Activated CD4-positive, alpha-beta T cell treated with anti-CD3 and anti-CD28 coated beads, Interleukin-2, Interleukin-6, amounts not matched to agents 100 ng/mL and 50 ng/mL, durations not matched to agents 16 hours and 8 hours (primary cell): ENCODE results near the gene NDUFC2.
A peak's percentile ranks its signal among the peaks of the same experiment; 100 is the strongest.
"Not testable (repeated sequence)": the region's sequence is repeated elsewhere in the genome, so short reads cannot be mapped to it uniquely, and the experiment has no call there.

ENCODE experiments used
- DNase-seq: peaks from one replicate; pipeline ENCODE4 v3.0.0-alpha.2; 2020

NDUFC2 gene

GRCh38 chr11:78050964-78051831 lies 28.5 kb downstream of the NDUFC2 start:
- no peak for DNase-seq

GRCh38 chr11:78049348-78049747 lies 30.3 kb downstream of the NDUFC2 start:
- no peak for DNase-seq

GRCh38 chr11:78048561-78048960 lies 31.1 kb downstream of the NDUFC2 start:
- no peak for DNase-seq

GRCh38 chr11:78046486-78046854 lies 33.2 kb downstream of the NDUFC2 start:
- DNase-seq, result no peak

GRCh38 chr11:78045851-78046485 lies 33.7 kb downstream of the NDUFC2 start:
- peak; percentile 84 for DNase-seq

GRCh38 chr11:78044706-78045105 lies 35.0 kb downstream of the NDUFC2 start:
- no peak for DNase-seq

GRCh38 chr11:78041843-78042440 lies 37.7 kb downstream of the NDUFC2 start:
- no peak for DNase-seq

GRCh38 chr11:78041380-78041719 lies 38.3 kb downstream of the NDUFC2 start:
- DNase-seq, result not testable (repeated sequence)

GRCh38 chr11:78040691-78041379 lies 38.8 kb downstream of the NDUFC2 start:
- no peak for DNase-seq

- peak; percentile 50 for DNase-seq
These were observed 39.6 kb downstream of the NDUFC2 start for GRCh38 chr11:78039919-78040671.

- no peak for DNase-seq
These were observed 40.2 kb downstream of the NDUFC2 start for GRCh38 chr11:78039391-78039918.

GRCh38 chr11:78038697-78039313 lies 40.9 kb downstream of the NDUFC2 start:
- no peak for DNase-seq

GRCh38 chr11:78037825-78038620 lies 41.6 kb downstream of the NDUFC2 start:
- no peak for DNase-seq

GRCh38 chr11:78037056-78037455 lies 42.6 kb downstream of the NDUFC2 start:
- DNase-seq, result no peak

GRCh38 chr11:78036313-78036712 lies 43.3 kb downstream of the NDUFC2 start:
- no peak for DNase-seq

GRCh38 chr11:78034623-78035022 lies 45.0 kb downstream of the NDUFC2 start:
- no peak for DNase-seq

GRCh38 chr11:78033040-78033439 lies 46.6 kb downstream of the NDUFC2 start:
- no peak for DNase-seq

- DNase-seq, result no peak
These were observed 47.6 kb downstream of the NDUFC2 start for GRCh38 chr11:78032090-78032489.

GRCh38 chr11:78031629-78032028 lies 48.0 kb downstream of the NDUFC2 start:
- no peak for DNase-seq

- no peak for DNase-seq
These were observed 49.0 kb downstream of the NDUFC2 start for GRCh38 chr11:78030429-78031325.
